H1 (cell line): ENCODE data around the gene SEC11A. TPM values are rescaled to one million over a fixed set of nuclear protein-coding genes. Genes with fewer than 3 reads are reported as not detected.

Source experiments
- polyA plus RNA-seq, 7 experiments: library from polyadenylated mRNA; depleted of rRNA in 3 of 7; stranded (reverse) in 5 of 7; unstranded in 2 of 7; fragments of >200 nt in 5 of 7; fragments of 200-250 nt in 2 of 7; gene quantifications; 1 replicate in 5 of 7; 2 replicates in 1 of 7; 4 replicates in 1 of 7; pipeline versions ENCODE4 v1.2.1 to v1.2.3, GENCODE V29; 2011 to 2013; ENCODE audit warnings: missing spikeins in 2 of 7, mixed read lengths in 2 of 7
- total RNA-seq: library from RNA; stranded (reverse); fragmentation: NEBNext Ultra II Directional; extraction: Animal tissue kit (Norgen Biotek cat#: 25700); gene quantifications from 2 replicates; pipeline ENCODE4 v1.2.1, GENCODE V29; 2021
- TF ChIP-seq, protein P1 (sequence below): fragments of 300-600 bp; sonication (generic); IDR thresholded peaks from 2 replicates; pipeline ENCODE4 v1.7.1; 2012; ENCODE audit warnings: low read length, moderate library complexity, mild to moderate bottlenecking, inconsistent platforms; ENCODE audit not compliant: insufficient replicate concordance

Gene SEC11A
- total and polyA plus RNA-seq, 2 of the 8 experiments (the other 6 are each of a cell fraction or from before 2014, with no cell fraction given): 268 to 316 TPM

DNA sequence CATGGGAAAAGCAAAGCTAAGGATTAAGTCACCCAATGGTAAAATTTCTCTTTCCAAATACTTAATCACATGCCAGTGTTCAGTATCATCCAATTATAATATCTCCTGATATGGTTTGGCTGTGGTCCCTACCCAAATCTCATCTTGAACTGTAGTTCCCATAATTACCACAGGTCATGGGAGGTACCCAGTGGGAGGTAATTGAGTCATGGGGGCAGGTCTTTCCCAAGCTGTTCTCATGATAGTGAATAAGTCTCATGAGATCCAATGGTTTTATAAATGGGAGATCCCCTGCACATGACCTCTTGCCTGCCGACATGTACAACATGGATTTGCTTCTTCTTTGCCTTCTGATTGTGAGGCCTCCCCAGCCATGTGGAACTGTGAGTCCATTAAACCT is 31.8 kb downstream of the SEC11A start (continued):
- TF ChIP-seq, protein P1, sequence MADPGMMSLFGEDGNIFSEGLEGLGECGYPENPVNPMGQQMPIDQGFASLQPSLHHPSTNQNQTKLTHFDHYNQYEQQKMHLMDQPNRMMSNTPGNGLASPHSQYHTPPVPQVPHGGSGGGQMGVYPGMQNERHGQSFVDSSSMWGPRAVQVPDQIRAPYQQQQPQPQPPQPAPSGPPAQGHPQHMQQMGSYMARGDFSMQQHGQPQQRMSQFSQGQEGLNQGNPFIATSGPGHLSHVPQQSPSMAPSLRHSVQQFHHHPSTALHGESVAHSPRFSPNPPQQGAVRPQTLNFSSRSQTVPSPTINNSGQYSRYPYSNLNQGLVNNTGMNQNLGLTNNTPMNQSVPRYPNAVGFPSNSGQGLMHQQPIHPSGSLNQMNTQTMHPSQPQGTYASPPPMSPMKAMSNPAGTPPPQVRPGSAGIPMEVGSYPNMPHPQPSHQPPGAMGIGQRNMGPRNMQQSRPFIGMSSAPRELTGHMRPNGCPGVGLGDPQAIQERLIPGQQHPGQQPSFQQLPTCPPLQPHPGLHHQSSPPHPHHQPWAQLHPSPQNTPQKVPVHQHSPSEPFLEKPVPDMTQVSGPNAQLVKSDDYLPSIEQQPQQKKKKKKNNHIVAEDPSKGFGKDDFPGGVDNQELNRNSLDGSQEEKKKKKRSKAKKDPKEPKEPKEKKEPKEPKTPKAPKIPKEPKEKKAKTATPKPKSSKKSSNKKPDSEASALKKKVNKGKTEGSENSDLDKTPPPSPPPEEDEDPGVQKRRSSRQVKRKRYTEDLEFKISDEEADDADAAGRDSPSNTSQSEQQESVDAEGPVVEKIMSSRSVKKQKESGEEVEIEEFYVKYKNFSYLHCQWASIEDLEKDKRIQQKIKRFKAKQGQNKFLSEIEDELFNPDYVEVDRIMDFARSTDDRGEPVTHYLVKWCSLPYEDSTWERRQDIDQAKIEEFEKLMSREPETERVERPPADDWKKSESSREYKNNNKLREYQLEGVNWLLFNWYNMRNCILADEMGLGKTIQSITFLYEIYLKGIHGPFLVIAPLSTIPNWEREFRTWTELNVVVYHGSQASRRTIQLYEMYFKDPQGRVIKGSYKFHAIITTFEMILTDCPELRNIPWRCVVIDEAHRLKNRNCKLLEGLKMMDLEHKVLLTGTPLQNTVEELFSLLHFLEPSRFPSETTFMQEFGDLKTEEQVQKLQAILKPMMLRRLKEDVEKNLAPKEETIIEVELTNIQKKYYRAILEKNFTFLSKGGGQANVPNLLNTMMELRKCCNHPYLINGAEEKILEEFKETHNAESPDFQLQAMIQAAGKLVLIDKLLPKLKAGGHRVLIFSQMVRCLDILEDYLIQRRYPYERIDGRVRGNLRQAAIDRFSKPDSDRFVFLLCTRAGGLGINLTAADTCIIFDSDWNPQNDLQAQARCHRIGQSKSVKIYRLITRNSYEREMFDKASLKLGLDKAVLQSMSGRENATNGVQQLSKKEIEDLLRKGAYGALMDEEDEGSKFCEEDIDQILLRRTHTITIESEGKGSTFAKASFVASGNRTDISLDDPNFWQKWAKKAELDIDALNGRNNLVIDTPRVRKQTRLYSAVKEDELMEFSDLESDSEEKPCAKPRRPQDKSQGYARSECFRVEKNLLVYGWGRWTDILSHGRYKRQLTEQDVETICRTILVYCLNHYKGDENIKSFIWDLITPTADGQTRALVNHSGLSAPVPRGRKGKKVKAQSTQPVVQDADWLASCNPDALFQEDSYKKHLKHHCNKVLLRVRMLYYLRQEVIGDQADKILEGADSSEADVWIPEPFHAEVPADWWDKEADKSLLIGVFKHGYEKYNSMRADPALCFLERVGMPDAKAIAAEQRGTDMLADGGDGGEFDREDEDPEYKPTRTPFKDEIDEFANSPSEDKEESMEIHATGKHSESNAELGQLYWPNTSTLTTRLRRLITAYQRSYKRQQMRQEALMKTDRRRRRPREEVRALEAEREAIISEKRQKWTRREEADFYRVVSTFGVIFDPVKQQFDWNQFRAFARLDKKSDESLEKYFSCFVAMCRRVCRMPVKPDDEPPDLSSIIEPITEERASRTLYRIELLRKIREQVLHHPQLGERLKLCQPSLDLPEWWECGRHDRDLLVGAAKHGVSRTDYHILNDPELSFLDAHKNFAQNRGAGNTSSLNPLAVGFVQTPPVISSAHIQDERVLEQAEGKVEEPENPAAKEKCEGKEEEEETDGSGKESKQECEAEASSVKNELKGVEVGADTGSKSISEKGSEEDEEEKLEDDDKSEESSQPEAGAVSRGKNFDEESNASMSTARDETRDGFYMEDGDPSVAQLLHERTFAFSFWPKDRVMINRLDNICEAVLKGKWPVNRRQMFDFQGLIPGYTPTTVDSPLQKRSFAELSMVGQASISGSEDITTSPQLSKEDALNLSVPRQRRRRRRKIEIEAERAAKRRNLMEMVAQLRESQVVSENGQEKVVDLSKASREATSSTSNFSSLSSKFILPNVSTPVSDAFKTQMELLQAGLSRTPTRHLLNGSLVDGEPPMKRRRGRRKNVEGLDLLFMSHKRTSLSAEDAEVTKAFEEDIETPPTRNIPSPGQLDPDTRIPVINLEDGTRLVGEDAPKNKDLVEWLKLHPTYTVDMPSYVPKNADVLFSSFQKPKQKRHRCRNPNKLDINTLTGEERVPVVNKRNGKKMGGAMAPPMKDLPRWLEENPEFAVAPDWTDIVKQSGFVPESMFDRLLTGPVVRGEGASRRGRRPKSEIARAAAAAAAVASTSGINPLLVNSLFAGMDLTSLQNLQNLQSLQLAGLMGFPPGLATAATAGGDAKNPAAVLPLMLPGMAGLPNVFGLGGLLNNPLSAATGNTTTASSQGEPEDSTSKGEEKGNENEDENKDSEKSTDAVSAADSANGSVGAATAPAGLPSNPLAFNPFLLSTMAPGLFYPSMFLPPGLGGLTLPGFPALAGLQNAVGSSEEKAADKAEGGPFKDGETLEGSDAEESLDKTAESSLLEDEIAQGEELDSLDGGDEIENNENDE: no peak
